ENCODE results near the gene GRHPR.

GRHPR gene

GRCh38 chr9:37480759-37481158 lies 58.3 kb downstream of the GRHPR start:
- DNase-seq (ENCODE audit: low spot score), result no peak

- peak; percentile 97 for DNase-seq (ENCODE audit: low spot score)
Measured at GRCh38 chr9:37485389-37486255, 63.1 kb downstream of the GRHPR start, which contains the start of gene POLR1E. Gene POLR1E (plus strand): TSS chr9:37485948. CDS start chr9:37486048, 100 bp downstream.

GRCh38 chr9:37486256-37486615 lies 63.7 kb downstream of the GRHPR start:
- DNase-seq (ENCODE audit: low spot score), result no peak

Data from Ammon's horn (tissue), 1 donor.